Measurements from ENCODE around the gene ZEB1.

- TF ChIP-seq CTCF (CRISPR knock-in tag; IDR thresholded peaks at IDR 0.05) (no peak), ZNF772 (CRISPR knock-in tag; IDR thresholded peaks at IDR 0.05) (no peak), BCLAF1 (IDR thresholded peaks at IDR 0.05) (no peak), STAT6 (CRISPR knock-in tag; IDR thresholded peaks at IDR 0.05; ENCODE audit: borderline replicate concordance) (no peak), ZNF547 (CRISPR knock-in tag; IDR thresholded peaks at IDR 0.05) (no peak), ATF1 (CRISPR knock-in tag; IDR thresholded peaks at IDR 0.05) (no peak), GABPB1 (CRISPR knock-in tag; IDR thresholded peaks at IDR 0.05) (no peak), POLR2A (IDR thresholded peaks at IDR 0.05; ENCODE audit: insufficient read depth in 1 of 2, low read depth in 2 of 2, low read length in 2 of 2) (no peak), EP300 (IDR thresholded peaks at IDR 0.05; ENCODE audit: low read depth in 2 of 2, low read length in 2 of 2) (no peak), EP300 (CRISPR knock-in tag; IDR thresholded peaks at IDR 0.05; ENCODE audit: borderline replicate concordance) (no peak), TCF12 (IDR thresholded peaks at IDR 0.05) (no peak), TCF12 (CRISPR knock-in tag; IDR thresholded peaks at IDR 0.05) (no peak), ZNF414 (CRISPR knock-in tag; IDR thresholded peaks at IDR 0.05) (no peak), FOXM1 (CRISPR knock-in tag; IDR thresholded peaks at IDR 0.05) (no peak), ATF3 (CRISPR knock-in tag; IDR thresholded peaks at IDR 0.05) (no peak)
Observed at GRCh38 chr10:31578951-31579350, 259.9 kb downstream of the ZEB1 start.
